GM20000 (cell line): Measurements from ENCODE around the gene JPH3.

Experiments
- DNase-seq: peaks from one replicate; pipeline ENCODE4 v3.0.0; 2012; ENCODE audit warnings: low spot score
- TF ChIP-seq, protein P1 (sequence below): IDR thresholded peaks from 2 replicates; pipeline ENCODE4 v1.5.1; 2012; ENCODE audit warnings: mild to moderate bottlenecking, control low read depth; ENCODE audit errors: extremely low read depth, missing control alignments

JPH3 gene

DNA sequence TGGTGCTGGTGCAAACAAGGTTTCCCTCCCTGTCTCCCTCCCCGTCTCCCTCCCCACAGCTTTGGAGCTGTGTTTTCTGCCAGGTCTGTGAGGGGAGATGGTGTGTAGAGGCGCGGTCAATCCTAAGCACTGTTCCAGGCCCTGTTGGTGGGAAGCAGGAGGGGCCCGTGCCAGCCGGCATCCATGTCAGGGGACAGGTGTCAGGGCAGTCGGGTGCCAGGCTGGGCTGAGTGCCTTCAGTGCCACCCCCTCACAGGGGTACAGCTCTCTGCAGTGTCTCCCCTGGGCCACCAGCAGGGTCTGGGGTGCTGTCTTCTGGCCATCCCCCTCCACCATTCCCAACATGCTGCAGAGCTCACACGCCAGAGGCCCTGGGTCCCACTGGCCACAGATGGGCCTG is 89.9 kb downstream of the JPH3 start:
- DNase-seq = no peak
- TF ChIP-seq, protein P1, sequence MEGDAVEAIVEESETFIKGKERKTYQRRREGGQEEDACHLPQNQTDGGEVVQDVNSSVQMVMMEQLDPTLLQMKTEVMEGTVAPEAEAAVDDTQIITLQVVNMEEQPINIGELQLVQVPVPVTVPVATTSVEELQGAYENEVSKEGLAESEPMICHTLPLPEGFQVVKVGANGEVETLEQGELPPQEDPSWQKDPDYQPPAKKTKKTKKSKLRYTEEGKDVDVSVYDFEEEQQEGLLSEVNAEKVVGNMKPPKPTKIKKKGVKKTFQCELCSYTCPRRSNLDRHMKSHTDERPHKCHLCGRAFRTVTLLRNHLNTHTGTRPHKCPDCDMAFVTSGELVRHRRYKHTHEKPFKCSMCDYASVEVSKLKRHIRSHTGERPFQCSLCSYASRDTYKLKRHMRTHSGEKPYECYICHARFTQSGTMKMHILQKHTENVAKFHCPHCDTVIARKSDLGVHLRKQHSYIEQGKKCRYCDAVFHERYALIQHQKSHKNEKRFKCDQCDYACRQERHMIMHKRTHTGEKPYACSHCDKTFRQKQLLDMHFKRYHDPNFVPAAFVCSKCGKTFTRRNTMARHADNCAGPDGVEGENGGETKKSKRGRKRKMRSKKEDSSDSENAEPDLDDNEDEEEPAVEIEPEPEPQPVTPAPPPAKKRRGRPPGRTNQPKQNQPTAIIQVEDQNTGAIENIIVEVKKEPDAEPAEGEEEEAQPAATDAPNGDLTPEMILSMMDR = no peak

DNA sequence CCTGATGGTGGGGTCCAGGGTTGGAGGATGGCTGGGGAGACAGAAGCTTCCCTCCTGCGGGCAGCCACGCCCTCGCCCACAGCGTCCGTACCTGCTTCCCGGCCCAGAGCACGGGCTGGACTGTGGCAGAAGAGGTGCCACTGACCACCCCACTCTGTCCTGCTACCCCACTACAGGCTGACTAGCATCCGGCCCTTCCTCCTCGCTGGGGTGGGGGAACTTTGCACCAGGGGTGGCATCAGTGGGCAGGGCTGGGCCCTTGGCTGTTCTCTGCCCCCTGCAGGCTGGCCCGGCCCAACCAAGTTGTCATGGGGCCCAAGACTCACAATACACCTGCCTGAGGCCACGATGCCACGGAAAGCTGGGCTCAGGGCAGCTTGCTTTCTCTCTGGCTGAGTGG is 90.4 kb downstream of the JPH3 start:
- TF ChIP-seq, protein P1 = no peak

DNA sequence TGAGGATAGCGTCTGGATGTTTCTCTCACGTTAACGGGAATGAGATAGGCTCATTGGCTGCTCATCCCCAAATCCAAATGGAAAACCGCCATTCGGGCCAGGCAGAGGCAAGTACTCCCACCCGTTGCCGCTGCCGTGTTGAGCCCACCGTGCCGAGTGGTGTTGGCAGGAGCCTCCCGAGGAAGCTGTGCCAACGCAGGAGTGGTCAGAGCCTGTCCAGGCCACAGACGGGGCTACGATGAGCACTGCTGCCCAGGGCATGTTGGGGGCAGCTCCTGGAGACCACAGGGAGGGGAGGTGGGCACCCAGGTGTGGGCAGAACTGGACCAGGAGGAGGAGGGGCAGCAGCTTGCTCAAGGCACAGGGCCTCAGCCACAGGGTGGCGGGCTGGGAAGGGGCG is 91.5 kb downstream of the JPH3 start:
- no peak for DNase-seq
- TF ChIP-seq, protein P1 = no peak

More for the DNA sequence above, 90.4 kb downstream of the JPH3 start:
- DNase-seq = no peak

DNA sequence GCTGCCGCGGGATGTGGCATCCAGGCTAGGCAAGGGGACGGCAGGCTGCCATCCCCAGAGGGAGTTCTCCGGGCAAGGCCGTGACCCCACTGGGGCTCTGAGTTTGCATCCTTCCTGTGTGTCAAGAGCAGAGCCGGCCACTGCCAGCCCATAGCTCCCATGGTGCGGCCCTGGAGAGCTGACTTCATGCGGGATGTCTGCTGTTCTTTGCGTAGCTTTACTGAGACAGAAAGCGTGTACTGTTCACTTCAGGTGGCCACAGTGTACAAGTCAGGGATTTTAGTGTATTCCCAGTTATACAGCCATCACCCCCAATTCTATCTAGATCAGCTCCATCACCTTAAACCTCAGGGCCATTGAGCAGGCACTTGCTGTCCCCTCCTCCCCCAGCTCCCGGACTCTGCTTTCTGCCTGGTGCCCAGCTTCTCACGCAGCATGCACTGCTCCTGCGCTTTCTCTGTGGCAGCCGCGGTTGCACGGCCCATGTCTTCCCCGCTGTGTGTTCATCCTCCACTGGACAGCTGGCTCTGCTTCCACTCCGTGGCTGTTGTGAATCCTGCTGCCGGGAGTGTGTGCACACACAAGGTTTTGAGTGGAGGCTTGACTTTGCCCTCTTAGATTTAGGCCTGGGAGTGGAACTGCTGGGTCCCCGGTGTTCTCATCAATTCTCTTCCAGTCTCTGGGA is 92.3 kb downstream of the JPH3 start:
- no peak for DNase-seq
- TF ChIP-seq, protein P1 = no peak

DNA sequence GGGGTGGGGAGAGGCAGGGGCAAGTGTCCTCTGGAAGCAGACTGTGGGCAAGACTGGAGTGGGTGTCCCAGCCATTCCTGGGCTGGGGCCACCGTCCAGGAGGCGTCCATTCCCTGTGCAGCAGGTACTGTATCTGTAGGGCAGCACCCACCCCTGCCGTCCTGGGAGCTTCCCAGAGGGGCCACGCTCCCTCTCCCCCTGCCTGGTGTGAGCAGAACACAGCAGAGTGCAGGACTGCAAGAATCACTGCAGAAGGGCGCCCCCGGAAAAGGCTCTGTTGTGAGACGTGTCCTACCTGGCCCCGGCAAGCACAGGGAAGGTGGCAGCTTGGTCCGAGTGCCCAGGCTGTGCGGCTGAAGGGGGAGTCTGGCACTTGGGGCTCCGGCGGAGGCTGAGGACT is 93.2 kb downstream of the JPH3 start:
- TF ChIP-seq, protein P1 = no peak

DNA sequence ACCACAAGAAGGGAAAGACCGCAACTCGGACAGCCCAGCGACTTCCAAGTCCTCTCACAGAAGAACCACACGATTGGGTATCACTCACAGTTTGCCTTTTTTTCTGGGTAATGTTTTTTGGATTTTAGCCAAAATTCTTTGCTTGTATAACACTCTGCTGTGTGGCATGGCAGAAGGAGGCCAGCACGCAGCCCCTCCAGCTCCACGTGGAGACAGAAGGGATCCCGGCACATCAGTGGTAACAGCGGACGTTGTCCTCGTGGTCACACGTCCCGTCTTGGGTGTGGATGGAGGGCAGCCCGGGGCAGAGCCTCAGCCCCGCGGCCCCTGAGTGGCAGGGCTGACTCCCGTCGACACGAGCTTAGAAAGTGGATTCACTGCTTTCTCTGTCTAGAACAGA is 94.4 kb downstream of the JPH3 start:
- TF ChIP-seq, protein P1 = no peak
- DNase-seq = no peak

More for the DNA sequence above, 93.2 kb downstream of the JPH3 start:
- no peak for DNase-seq

DNA sequence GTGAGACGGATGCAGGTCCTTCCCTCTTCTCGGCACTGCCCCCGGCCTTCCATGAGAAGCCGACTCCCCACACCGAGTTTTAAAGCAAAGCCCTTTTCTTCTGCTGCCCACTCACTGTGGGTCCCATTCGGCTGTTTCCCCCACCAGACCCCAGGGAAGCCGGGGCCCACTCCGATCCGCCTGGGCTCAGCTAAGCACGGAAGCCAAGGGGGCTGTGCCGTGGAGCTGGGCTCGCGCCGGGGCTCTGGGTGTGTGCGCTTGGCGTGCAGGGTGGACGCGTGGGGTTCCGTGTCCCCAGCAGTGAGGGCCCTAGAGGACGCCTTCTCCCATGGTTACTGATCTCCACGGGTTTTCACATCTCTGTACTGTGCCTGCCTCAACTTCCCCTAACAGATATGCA is 94.9 kb downstream of the JPH3 start:
- no peak for DNase-seq
- TF ChIP-seq, protein P1 = no peak
